Measurements from ENCODE around the gene NME4.

The NME4 gene

GRCh38 chr16:354291-354881, 42.6 kb upstream of the NME4 start:
- H3K36me3 ChIP-seq (ENCODE audit: control insufficient read depth in 1 of 2, insufficient read depth in 2 of 2, low read length in 2 of 2): peaks cover 0 to 3% of the 10 kb centered on the region in 2 experiments
- H3K79me1 ChIP-seq (ENCODE audit: low read length): peaks cover 6% of the 10 kb centered on the region
- H3K4me1 ChIP-seq (ENCODE audit: control insufficient read depth in 1 of 2, insufficient read depth in 2 of 2, low read length in 2 of 2): peaks cover 4% of the 10 kb centered on the region in 2 experiments
- H3K27me3 ChIP-seq (ENCODE audit: insufficient read depth, low read length): no peaks in the 10 kb centered on the region
- H4K12ac ChIP-seq (ENCODE audit: low read depth, low read length): no peak overlapping the region
- H3K27ac ChIP-seq (ENCODE audit: low read depth, low read length): no peak overlapping the region
- no peak overlapping the region for H2BK120ac ChIP-seq (ENCODE audit: insufficient read depth, low read length, poor library complexity)
- H2AFZ ChIP-seq (ENCODE audit: insufficient read depth, low read length, poor library complexity): no peak overlapping the region
- H2BK5ac ChIP-seq (ENCODE audit: low read depth, low read length, poor library complexity): no peak overlapping the region
- no CpG with 5 or more reads among the region's 12 CpGs for WGBS (ENCODE audit: extremely low coverage, insufficient coverage, insufficient read length)
- H3K4ac ChIP-seq (ENCODE audit: low read depth, low read length): no peak overlapping the region
- no peak overlapping the region for H3K9ac ChIP-seq (ENCODE audit: low read length)
- H2AK5ac ChIP-seq (ENCODE audit: low read length): no peak overlapping the region
- H3K4me2 ChIP-seq (ENCODE audit: low read length): no peak overlapping the region
- peaks cover 1% of the 10 kb centered on the region for H3K9me3 ChIP-seq (ENCODE audit: insufficient read depth, low read depth, low read length)
- H2BK12ac ChIP-seq (ENCODE audit: low read length): no peak overlapping the region
- H3K14ac ChIP-seq (ENCODE audit: low read length): no peak overlapping the region
- H4K8ac ChIP-seq (ENCODE audit: low read depth, low read length): no peak overlapping the region
- no peak overlapping the region for H3K23ac ChIP-seq (ENCODE audit: low read length)
- H3K79me2 ChIP-seq (ENCODE audit: control insufficient read depth, insufficient read depth, low read length, poor library complexity): peaks cover 3% of the 10 kb centered on the region
- DNase-seq: no peak
- H3K18ac ChIP-seq (ENCODE audit: low read length): no peak overlapping the region
- H4K91ac ChIP-seq (ENCODE audit: low read depth, low read length): no peak overlapping the region
- no peak overlapping the region for H3K4me3 ChIP-seq (ENCODE audit: low read depth, low read length)

- Histone ChIP-seq H3K4me3 (ENCODE audit: low read depth, low read length) (no peak overlapping the region), H3K27me3 (ENCODE audit: insufficient read depth, low read length) (no peaks in the 10 kb centered on the region), H3K9me3 (ENCODE audit: insufficient read depth, low read depth, low read length) (peaks cover 1% of the 10 kb centered on the region), H4K8ac (ENCODE audit: low read depth, low read length) (no peak overlapping the region), H2BK120ac (ENCODE audit: insufficient read depth, low read length, poor library complexity) (no peak overlapping the region), H3K4me2 (ENCODE audit: low read length) (no peak overlapping the region), H2AK5ac (ENCODE audit: low read length) (no peak overlapping the region), H3K4me1 (ENCODE audit: control insufficient read depth in 1 of 2, insufficient read depth in 2 of 2, low read length in 2 of 2) (peaks cover 4% of the 10 kb centered on the region in 2 experiments), H3K23ac (ENCODE audit: low read length) (no peak overlapping the region), H3K9ac (ENCODE audit: low read length) (no peak overlapping the region), H3K79me2 (ENCODE audit: control insufficient read depth, insufficient read depth, low read length, poor library complexity) (peaks cover 3% of the 10 kb centered on the region), H3K27ac (ENCODE audit: low read depth, low read length) (no peak overlapping the region), H2AFZ (ENCODE audit: insufficient read depth, low read length, poor library complexity) (no peak overlapping the region), H3K18ac (ENCODE audit: low read length) (no peak overlapping the region), H3K79me1 (ENCODE audit: low read length) (peaks cover 6% of the 10 kb centered on the region), H3K36me3 (ENCODE audit: control insufficient read depth in 1 of 2, insufficient read depth in 2 of 2, low read length in 2 of 2) (peaks cover 0 to 3% of the 10 kb centered on the region in 2 experiments), H4K91ac (ENCODE audit: low read depth, low read length) (no peak overlapping the region), H2BK12ac (ENCODE audit: low read length) (no peak overlapping the region), H3K14ac (ENCODE audit: low read length) (no peak overlapping the region), H4K12ac (ENCODE audit: low read depth, low read length) (no peak overlapping the region), H3K4ac (ENCODE audit: low read depth, low read length) (no peak overlapping the region), H2BK5ac (ENCODE audit: low read depth, low read length, poor library complexity) (no peak overlapping the region)
- DNase-seq: no peak
- WGBS (ENCODE audit: extremely low coverage, insufficient coverage, insufficient read length): no CpG with 5 or more reads among the region's 10 CpGs
Observed at GRCh38 chr16:354971-355461, 42.0 kb upstream of the NME4 start.

GRCh38 chr16:356741-357140, 40.3 kb upstream of the NME4 start:
- H3K27me3 ChIP-seq (ENCODE audit: insufficient read depth, low read length): no peaks in the 10 kb centered on the region
- H2BK12ac ChIP-seq (ENCODE audit: low read length): no peak overlapping the region
- H3K4me3 ChIP-seq (ENCODE audit: low read depth, low read length): no peak overlapping the region
- peaks cover 3% of the 10 kb centered on the region for H3K79me2 ChIP-seq (ENCODE audit: control insufficient read depth, insufficient read depth, low read length, poor library complexity)
- H3K4ac ChIP-seq (ENCODE audit: low read depth, low read length): no peak overlapping the region
- H3K23ac ChIP-seq (ENCODE audit: low read length): no peak overlapping the region
- H3K14ac ChIP-seq (ENCODE audit: low read length): no peak overlapping the region
- no peak overlapping the region for H3K9ac ChIP-seq (ENCODE audit: low read length)
- WGBS (ENCODE audit: extremely low coverage, insufficient coverage, insufficient read length): no CpG with 5 or more reads among the region's 12 CpGs
- H4K12ac ChIP-seq (ENCODE audit: low read depth, low read length): no peak overlapping the region
- H4K91ac ChIP-seq (ENCODE audit: low read depth, low read length): no peak overlapping the region
- H2AK5ac ChIP-seq (ENCODE audit: low read length): no peak overlapping the region
- H3K18ac ChIP-seq (ENCODE audit: low read length): no peak overlapping the region
- H3K9me3 ChIP-seq (ENCODE audit: insufficient read depth, low read depth, low read length): peaks cover 1% of the 10 kb centered on the region
- no peak for DNase-seq
- H2AFZ ChIP-seq (ENCODE audit: insufficient read depth, low read length, poor library complexity): no peak overlapping the region
- H3K36me3 ChIP-seq (ENCODE audit: control insufficient read depth in 1 of 2, insufficient read depth in 2 of 2, low read length in 2 of 2): no peaks in the 10 kb centered on the region
- H4K8ac ChIP-seq (ENCODE audit: low read depth, low read length): no peak overlapping the region
- H2BK5ac ChIP-seq (ENCODE audit: low read depth, low read length, poor library complexity): no peak overlapping the region
- H3K79me1 ChIP-seq (ENCODE audit: low read length): peaks cover 6% of the 10 kb centered on the region
- no peak overlapping the region for H2BK120ac ChIP-seq (ENCODE audit: insufficient read depth, low read length, poor library complexity)
- no peak overlapping the region for H3K4me2 ChIP-seq (ENCODE audit: low read length)
- H3K27ac ChIP-seq (ENCODE audit: low read depth, low read length): no peak overlapping the region
- H3K4me1 ChIP-seq (ENCODE audit: control insufficient read depth in 1 of 2, insufficient read depth in 2 of 2, low read length in 2 of 2): peaks cover 4% of the 10 kb centered on the region in 2 experiments

- H3K79me2 ChIP-seq (ENCODE audit: control insufficient read depth, insufficient read depth, low read length, poor library complexity): no peaks in the 10 kb centered on the region
- no peak overlapping the region for H3K27ac ChIP-seq (ENCODE audit: low read depth, low read length)
- no peak overlapping the region for H4K12ac ChIP-seq (ENCODE audit: low read depth, low read length)
- H3K14ac ChIP-seq (ENCODE audit: low read length): no peak overlapping the region
- H2AK5ac ChIP-seq (ENCODE audit: low read length): no peak overlapping the region
- no peak overlapping the region for H3K4me3 ChIP-seq (ENCODE audit: low read depth, low read length)
- no peak overlapping the region for H2BK5ac ChIP-seq (ENCODE audit: low read depth, low read length, poor library complexity)
- H3K79me1 ChIP-seq (ENCODE audit: low read length): no peaks in the 10 kb centered on the region
- no peak for DNase-seq
- H4K8ac ChIP-seq (ENCODE audit: low read depth, low read length): no peak overlapping the region
- peaks cover 0 to 4% of the 10 kb centered on the region in 2 experiments for H3K4me1 ChIP-seq (ENCODE audit: control insufficient read depth in 1 of 2, insufficient read depth in 2 of 2, low read length in 2 of 2)
- H2BK120ac ChIP-seq (ENCODE audit: insufficient read depth, low read length, poor library complexity): no peak overlapping the region
- H4K91ac ChIP-seq (ENCODE audit: low read depth, low read length): no peak overlapping the region
- WGBS (ENCODE audit: extremely low coverage, insufficient coverage, insufficient read length): no CpG with 5 or more reads among the region's 19 CpGs
- no peak overlapping the region for H2AFZ ChIP-seq (ENCODE audit: insufficient read depth, low read length, poor library complexity)
- H3K23ac ChIP-seq (ENCODE audit: low read length): no peak overlapping the region
- H3K4me2 ChIP-seq (ENCODE audit: low read length): no peak overlapping the region
- no peak overlapping the region for H3K4ac ChIP-seq (ENCODE audit: low read depth, low read length)
- H3K27me3 ChIP-seq (ENCODE audit: insufficient read depth, low read length): no peaks in the 10 kb centered on the region
- no peak overlapping the region for H3K18ac ChIP-seq (ENCODE audit: low read length)
- no peak overlapping the region for H2BK12ac ChIP-seq (ENCODE audit: low read length)
- no peaks in the 10 kb centered on the region for H3K36me3 ChIP-seq (ENCODE audit: control insufficient read depth in 1 of 2, insufficient read depth in 2 of 2, low read length in 2 of 2)
- no peak overlapping the region for H3K9ac ChIP-seq (ENCODE audit: low read length)
- H3K9me3 ChIP-seq (ENCODE audit: insufficient read depth, low read depth, low read length): peaks cover 1% of the 10 kb centered on the region
Observed at GRCh38 chr16:359067-359763, 37.8 kb upstream of the NME4 start.
